Upper lobe of left lung (tissue), 4 donors: Measurements from ENCODE around the gene ARGLU1.

ENCODE experiments used
- EP300 ChIP-seq, 4 donors: sonication (generic); formaldehyde crosslinking; IDR thresholded peaks; one replicate each; pipeline ENCODE4 v1.5.1; 2017; ENCODE audit warnings: antibody characterized with exemption in 4 of 4, control low read depth in 2 of 4
- POLR2A ChIP-seq, 4 donors: fragments of 450-650 bp; IDR thresholded peaks; one replicate each; pipeline ENCODE4 v1.5.1; 2016 to 2017; ENCODE audit warnings: antibody characterized with exemption in 4 of 4, mild to moderate bottlenecking in 2 of 4
- TF ChIP-seq, protein P1 (sequence below), 6 experiments: fragments of 450-650 bp in 4 of 6; fragments of 200-600 bp in 2 of 6; sonication (generic) in 2 of 6; IDR thresholded peaks; one replicate each; pipeline ENCODE4 v1.5.1; 2016 to 2019; ENCODE audit warnings: antibody characterized with exemption in 6 of 6

DNA sequence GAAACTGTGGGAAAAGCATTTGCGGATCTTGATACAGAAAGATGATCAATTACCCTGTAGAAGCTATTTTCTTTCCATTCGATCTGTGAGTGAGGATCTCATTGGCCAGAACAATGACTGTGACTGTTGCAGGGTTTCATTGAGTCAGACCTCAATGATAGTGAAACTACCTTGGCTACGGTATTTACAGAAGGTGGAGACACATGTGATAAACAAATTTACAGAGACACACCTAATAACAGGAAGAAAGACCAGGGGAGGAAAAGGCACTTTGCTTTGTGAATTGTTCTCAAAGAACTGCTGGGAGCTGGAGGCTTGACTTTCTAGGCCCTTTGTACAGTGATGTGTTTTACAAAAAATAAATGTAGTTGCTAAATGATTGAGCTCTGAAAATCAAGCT lies 19.9 kb upstream of the ARGLU1 start:
- TF ChIP-seq POLR2A (IDR thresholded peaks at IDR 0.05) = no peak
- TF ChIP-seq, protein P1, sequence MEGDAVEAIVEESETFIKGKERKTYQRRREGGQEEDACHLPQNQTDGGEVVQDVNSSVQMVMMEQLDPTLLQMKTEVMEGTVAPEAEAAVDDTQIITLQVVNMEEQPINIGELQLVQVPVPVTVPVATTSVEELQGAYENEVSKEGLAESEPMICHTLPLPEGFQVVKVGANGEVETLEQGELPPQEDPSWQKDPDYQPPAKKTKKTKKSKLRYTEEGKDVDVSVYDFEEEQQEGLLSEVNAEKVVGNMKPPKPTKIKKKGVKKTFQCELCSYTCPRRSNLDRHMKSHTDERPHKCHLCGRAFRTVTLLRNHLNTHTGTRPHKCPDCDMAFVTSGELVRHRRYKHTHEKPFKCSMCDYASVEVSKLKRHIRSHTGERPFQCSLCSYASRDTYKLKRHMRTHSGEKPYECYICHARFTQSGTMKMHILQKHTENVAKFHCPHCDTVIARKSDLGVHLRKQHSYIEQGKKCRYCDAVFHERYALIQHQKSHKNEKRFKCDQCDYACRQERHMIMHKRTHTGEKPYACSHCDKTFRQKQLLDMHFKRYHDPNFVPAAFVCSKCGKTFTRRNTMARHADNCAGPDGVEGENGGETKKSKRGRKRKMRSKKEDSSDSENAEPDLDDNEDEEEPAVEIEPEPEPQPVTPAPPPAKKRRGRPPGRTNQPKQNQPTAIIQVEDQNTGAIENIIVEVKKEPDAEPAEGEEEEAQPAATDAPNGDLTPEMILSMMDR (IDR thresholded peaks at IDR 0.05) = no peak
- no peak for TF ChIP-seq EP300 (IDR thresholded peaks at IDR 0.05)
